GM18870 (cell line): Measurements from ENCODE around the gene GOLGA8H.
"Not testable (repeated sequence)": the region's sequence is repeated elsewhere in the genome, so short reads cannot be mapped to it uniquely, and the experiment has no call there.

ENCODE experiments used
- ATAC-seq: cut with Tn5 transposase; IDR thresholded peaks from one replicate; pipeline ENCODE4 v1.9.1; 2021; ENCODE audit warnings: moderate library complexity; ENCODE audit not compliant: unreplicated experiment

GOLGA8H gene

GRCh38 chr15:30603796-30604195 is at the start of gene GOLGA8H:
TSS of gene GOLGA8H (plus strand) at chr15:30604028. CDS start at chr15:30604126, 98 bp downstream.
- not testable (repeated sequence) for ATAC-seq

- ATAC-seq, result not testable (repeated sequence)
These were observed 36.9 kb upstream of the GOLGA8H start for GRCh38 chr15:30566949-30567348.

- not testable (repeated sequence) for ATAC-seq
These were observed 30.8 kb upstream of the GOLGA8H start for GRCh38 chr15:30573012-30573491.

GRCh38 chr15:30579394-30579970 is 24.3 kb upstream of the GOLGA8H start:
- ATAC-seq, result not testable (repeated sequence)

- not testable (repeated sequence) for ATAC-seq
These were observed 23.1 kb upstream of the GOLGA8H start for GRCh38 chr15:30580716-30581115.

GRCh38 chr15:30598953-30599352 is 4.9 kb upstream of the GOLGA8H start:
- not testable (repeated sequence) for ATAC-seq

- ATAC-seq, result not testable (repeated sequence)
These were observed 8.4 kb downstream of the GOLGA8H start for GRCh38 chr15:30612271-30612670.

GRCh38 chr15:30621342-30621741 is 17.5 kb downstream of the GOLGA8H start:
- ATAC-seq, result not testable (repeated sequence)

- ATAC-seq, result peak; percentile 90
These were observed 21.8 kb downstream of the GOLGA8H start, which contains the start of gene ARHGAP11B for GRCh38 chr15:30625436-30626193. TSS of gene ARHGAP11B (plus strand) at chr15:30626128.

GRCh38 chr15:30626194-30626565 is 22.4 kb downstream of the GOLGA8H start:
- peak; percentile 29 for ATAC-seq

GRCh38 chr15:30626632-30627031 is 22.8 kb downstream of the GOLGA8H start:
- not testable (repeated sequence) for ATAC-seq

- ATAC-seq, result peak; percentile 99
These were observed 46.4 kb downstream of the GOLGA8H start for GRCh38 chr15:30650012-30650929.

- ATAC-seq, result not testable (repeated sequence)
These were observed 57.3 kb downstream of the GOLGA8H start for GRCh38 chr15:30661154-30661553.
